Measurements from ENCODE around the gene SLC49A3.

GRCh38 chr4:730511-730910 is 41.6 kb upstream of the SLC49A3 start:
- TF ChIP-seq CTCF (conservative IDR thresholded peaks at IDR 0.05 in 1 of 2, IDR thresholded peaks at IDR 0.05 in 1 of 2; ENCODE audit: extremely low read depth in 1 of 2, insufficient read depth in 1 of 2, low read depth in 1 of 2, low read length in 2 of 2) (no peak), EZH2 (IDR thresholded peaks at IDR 0.05; ENCODE audit: borderline replicate concordance, low read length) (no peak)

All from mammary epithelial cell (primary cell).